Measurements from ENCODE around the gene SNPH. TPM values are rescaled to one million over a fixed set of nuclear protein-coding genes. Genes with fewer than 3 reads are reported as not detected.

Gene SNPH
- total and polyA plus RNA-seq, 2 of the 4 experiments (the other 2 are of a cell fraction), result 3.1 to 4.5 TPM

GRCh38 chr20:1224205-1224890 lies 41.7 kb upstream of the SNPH start:
- no peak overlapping the region for H2BK120ac ChIP-seq (ENCODE audit: low read depth, low read length)
- H3K9ac ChIP-seq (ENCODE audit: low read depth, low read length), result no peak overlapping the region
- H3K4me2 ChIP-seq (ENCODE audit: low read depth, low read length), result no peak overlapping the region
- no peaks in the 10 kb centered on the region for H4K20me1 ChIP-seq (ENCODE audit: insufficient read depth, low read length)
- no peak overlapping the region for H3K23ac ChIP-seq (ENCODE audit: low read depth, low read length)
- H4K5ac ChIP-seq (ENCODE audit: low read depth, low read length), result no peak overlapping the region
- H4K91ac ChIP-seq (ENCODE audit: insufficient read depth, low read depth, low read length), result no peak overlapping the region
- no peak overlapping the region for H3K4me3 ChIP-seq (ENCODE audit: insufficient read depth, low read depth, low read length)
- no peaks in the 10 kb centered on the region for H3K79me1 ChIP-seq (ENCODE audit: low read depth in 1 of 2, low read length in 2 of 2)
- no peak overlapping the region for H2BK15ac ChIP-seq (ENCODE audit: low read depth, low read length)
- H3K14ac ChIP-seq (replicated peaks; ENCODE audit: low read depth, low read length), result no peak overlapping the region
- H3K18ac ChIP-seq (ENCODE audit: low read depth, low read length), result no peak overlapping the region
- dilution Hi-C loops (cut with HindIII; ENCODE audit: low sequenced_read_pairs, unreplicated experiment), result no loop called here
- DNase-seq (no peak), ATAC-seq (ENCODE audit: low read depth) (no peak)
- H3K9me1 ChIP-seq (ENCODE audit: insufficient read depth, low read length), result no peaks in the 10 kb centered on the region
- TF ChIP-seq BHLHE40 (IDR thresholded peaks at IDR 0.05; ENCODE audit: low read depth, low read length), result no peak
- no peak for TF ChIP-seq SMC3 (IDR thresholded peaks at IDR 0.05; ENCODE audit: low read depth, low read length)
- TF ChIP-seq CHD1 (IDR thresholded peaks at IDR 0.05; ENCODE audit: low read depth, low read length), result no peak
- no peak for TF ChIP-seq RCOR1 (IDR thresholded peaks at IDR 0.05; ENCODE audit: insufficient replicate concordance, low read length)
- no peak for TF ChIP-seq RAD21 (IDR thresholded peaks at IDR 0.05; ENCODE audit: low read length)
- TF ChIP-seq MAFK (IDR thresholded peaks at IDR 0.05; ENCODE audit: low read depth, low read length), result no peak
- TF ChIP-seq CTCF (conservative IDR thresholded peaks at IDR 0.05; ENCODE audit: low read depth, low read length), result no peak
- TF ChIP-seq FOS (IDR thresholded peaks at IDR 0.05; ENCODE audit: low read depth, low read length), result no peak
- no peak for TF ChIP-seq RFX5 (IDR thresholded peaks at IDR 0.05; ENCODE audit: low read depth, low read length)
- ChIA-PET POLR2A (ENCODE audit: unreplicated experiment) (no interaction called here), CTCF (interaction anchor here (2.3 kb wide), 1 partner anchor 11 kb away, joined by 7 read pairs; no protein-coding TSS in a partner anchor)
- H3K36me3 ChIP-seq (ENCODE audit: control insufficient read depth, insufficient read depth, low read length), result no peaks in the 10 kb centered on the region
- no peak overlapping the region for H2AFZ ChIP-seq (replicated peaks; ENCODE audit: low read length, poor library complexity)
- no peak overlapping the region for H4K8ac ChIP-seq (ENCODE audit: low read depth in 2 of 2, low read length in 2 of 2)
- no peak overlapping the region for H3K56ac ChIP-seq (ENCODE audit: extremely low read depth, insufficient read depth, low read length)
- intact Hi-C loops (cut with micrococcal nuclease), result no loop called here
- H3K27me3 ChIP-seq (ENCODE audit: control insufficient read depth, insufficient read depth, low read length), result peaks cover 6% of the 10 kb centered on the region
- no peak overlapping the region for H2AK9ac ChIP-seq (replicated peaks; ENCODE audit: low read depth, low read length, poor library complexity)
- H3K27ac ChIP-seq (ENCODE audit: insufficient read depth, low read length), result no peak overlapping the region
- H3K9me3 ChIP-seq (ENCODE audit: control insufficient read depth, insufficient read depth, low read length), result no peaks in the 10 kb centered on the region; the same call in 1 of the 2 replicates
- WGBS, 2 experiments (ENCODE audit: extremely low coverage in 2 of 2, insufficient read length in 1 of 2), result 74% methylated on average over 7 of the region's 20 CpGs; no CpG with 5 or more reads in 1 of the 2 experiments
- no peaks in the 10 kb centered on the region for H3K4me1 ChIP-seq (ENCODE audit: control insufficient read depth, insufficient read depth, low read length)
- H3K4ac ChIP-seq (ENCODE audit: low read depth, low read length), result no peak overlapping the region
- no peak overlapping the region for H2BK20ac ChIP-seq (ENCODE audit: low read depth, low read length)
- in situ Hi-C loops (cut with MboI; ENCODE audit: low sequenced_read_pairs), result no loop called here
- no peak overlapping the region for H2BK5ac ChIP-seq (ENCODE audit: low read depth, low read length, poor library complexity, severe bottlenecking)
- H2AK5ac ChIP-seq (ENCODE audit: low read depth, low read length), result no peak overlapping the region
- BruUV-seq (replicated peaks), result no TSS peak

Data from IMR-90 (cell line).